KG1 (cell line): ENCODE data around the gene MIPEP.
"Not testable (repeated sequence)": the region's sequence is repeated elsewhere in the genome, so short reads cannot be mapped to it uniquely, and the experiment has no call there.

Source experiments
- DNase-seq: peaks from one replicate; lab custom pipeline; 2025; lab: John Stamatoyannopoulos, UW

Gene MIPEP

DNA sequence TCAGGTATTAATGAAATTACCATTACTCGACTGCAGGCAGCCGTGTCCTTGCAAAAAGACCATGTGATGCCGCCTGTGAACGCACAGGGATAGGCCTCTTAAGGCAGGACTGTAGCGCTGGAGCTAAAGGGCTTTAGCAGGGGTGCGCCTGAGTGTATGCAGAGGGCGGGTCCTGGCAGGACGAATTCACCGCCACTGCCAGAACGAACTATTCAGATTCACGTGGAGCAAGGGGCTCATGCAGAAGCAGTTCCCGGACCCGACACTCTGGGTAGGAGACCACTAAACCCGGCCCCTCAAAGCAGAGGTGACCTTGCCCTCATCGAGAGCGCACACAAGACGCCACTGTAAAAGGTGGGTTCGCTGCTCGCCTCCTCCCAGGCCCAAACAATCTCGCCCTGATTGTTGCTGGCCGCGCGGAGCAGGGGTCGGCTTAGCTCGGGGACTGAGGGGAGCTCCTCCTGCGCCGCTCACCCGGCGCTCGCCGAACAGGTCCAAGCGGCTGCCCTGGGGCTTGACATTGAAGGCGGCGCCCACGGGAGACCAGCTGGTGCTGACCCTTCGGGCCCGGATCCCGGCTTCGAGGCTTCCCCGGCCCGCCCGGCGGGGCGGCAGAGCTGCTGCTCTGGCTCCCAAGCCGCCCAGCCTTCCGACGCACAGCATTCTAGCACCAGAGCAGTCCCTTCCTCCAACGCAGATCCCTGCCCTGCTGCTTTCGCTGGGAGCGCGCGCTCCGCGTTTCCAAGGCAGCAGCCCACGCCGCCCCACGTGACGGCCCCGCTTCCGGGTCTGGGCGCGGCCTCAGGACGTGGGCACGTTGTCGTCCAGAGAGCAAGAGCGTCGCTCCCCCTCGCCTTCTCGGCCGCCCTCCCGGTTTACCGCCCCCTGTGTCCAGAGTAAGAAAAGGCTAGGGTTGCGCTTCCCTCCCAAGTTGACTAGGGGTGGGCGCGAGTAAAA lies at the start of gene MIPEP:
MIPEP (minus strand) TSS at position 743 of the 957 bp plus-strand sequence; CDS start at position 663, 80 bp downstream.
- DNase-seq, result peak; percentile 80

DNA sequence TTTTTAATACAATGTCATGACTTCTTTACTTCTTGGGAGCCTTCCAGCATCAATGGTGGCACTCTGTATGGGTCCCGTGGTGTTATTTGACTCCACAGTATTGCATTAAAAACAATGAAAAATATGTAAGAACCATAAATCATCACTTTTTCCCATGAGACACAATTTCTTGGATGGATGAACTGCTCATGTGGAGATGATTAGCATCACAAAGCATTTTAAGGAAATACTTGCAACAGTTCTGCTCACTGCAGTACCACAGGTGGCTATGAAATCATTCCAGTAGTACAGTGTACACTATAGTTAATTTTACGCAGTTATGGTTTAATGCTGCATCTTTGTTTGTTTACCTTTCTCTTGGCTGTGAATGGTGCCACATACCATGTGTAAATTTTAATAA lies 45.3 kb upstream of the MIPEP start:
- DNase-seq, result no peak

DNA sequence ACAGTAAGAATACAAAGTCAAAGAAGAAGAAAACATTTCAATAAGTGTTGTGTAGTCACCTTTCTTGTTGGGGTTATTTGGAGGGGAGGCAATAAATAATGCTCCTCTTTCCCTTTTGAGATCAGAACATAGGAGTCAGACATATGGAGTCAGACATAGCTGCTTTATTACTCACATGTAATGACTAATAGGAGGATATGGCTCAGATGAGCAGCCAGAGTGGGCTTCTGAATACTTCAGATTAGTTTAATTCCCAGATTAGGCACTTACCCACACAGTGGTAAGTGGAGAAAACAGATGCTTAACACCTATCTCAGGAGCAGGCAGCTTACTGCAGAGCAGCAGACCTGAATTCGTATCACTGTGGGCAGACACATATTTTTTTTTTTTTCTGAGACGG lies 39.8 kb upstream of the MIPEP start:
- DNase-seq, result no peak

DNA sequence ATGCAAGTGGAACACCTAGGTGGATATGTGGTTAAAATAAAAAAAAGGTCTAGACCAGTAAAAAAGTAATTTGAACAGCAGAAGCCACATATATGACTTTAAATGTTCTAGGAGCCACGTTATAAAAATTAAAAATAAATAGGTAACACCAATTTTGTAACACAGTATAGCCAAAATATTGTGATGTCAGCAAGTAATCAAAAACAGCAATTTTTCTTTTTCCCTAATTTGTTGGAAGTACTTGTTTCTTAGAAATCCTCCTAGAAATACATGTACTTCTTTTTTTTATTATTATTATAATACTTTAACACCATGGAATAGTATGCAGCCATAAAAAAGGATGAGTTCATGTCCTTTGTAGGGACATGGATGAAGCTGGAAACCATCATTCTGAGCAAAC lies 33.8 kb upstream of the MIPEP start:
- no peak for DNase-seq

DNA sequence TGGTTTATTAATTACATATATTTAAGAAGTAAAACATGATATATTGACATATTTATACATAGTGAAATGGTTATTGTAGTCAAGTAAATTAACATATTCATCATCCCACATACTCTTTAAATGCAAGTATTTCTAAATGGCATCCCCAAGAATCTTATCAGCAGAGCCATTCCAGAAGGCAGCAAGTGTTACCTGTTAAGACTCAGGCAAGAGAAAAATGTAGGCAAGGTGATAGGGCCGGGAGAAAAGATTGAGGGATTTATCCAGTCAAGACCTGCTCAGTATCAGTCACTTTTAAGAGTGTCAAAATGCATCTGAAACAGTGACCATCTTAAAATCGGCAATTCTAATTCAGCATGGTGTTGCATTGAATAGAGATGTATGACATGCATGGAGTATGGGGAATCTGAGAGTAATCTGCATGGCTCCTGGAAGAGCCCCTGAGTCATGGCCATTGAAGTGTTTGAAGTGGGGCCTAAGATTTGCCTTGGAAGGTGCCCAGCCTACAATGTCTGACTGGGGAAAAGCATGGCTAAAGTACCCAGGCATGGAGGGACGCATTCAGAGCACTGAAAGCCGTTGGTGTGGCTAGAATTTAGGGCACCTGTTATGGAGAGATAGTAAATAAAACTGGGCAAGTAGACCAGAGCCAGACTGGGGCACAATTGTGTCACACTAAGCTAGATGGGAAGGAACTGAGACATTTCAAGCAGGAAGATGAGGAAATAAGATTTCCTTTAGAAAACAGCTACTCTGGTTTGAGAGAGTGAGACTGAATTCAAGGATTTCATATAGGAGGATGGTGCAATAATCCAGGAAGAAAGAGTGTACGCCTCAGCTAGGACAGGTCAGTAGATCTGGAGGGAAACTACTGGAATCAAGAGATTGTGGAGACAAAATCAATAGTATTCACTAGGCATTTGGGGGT lies 33.1 kb upstream of the MIPEP start:
- no peak for DNase-seq

DNA sequence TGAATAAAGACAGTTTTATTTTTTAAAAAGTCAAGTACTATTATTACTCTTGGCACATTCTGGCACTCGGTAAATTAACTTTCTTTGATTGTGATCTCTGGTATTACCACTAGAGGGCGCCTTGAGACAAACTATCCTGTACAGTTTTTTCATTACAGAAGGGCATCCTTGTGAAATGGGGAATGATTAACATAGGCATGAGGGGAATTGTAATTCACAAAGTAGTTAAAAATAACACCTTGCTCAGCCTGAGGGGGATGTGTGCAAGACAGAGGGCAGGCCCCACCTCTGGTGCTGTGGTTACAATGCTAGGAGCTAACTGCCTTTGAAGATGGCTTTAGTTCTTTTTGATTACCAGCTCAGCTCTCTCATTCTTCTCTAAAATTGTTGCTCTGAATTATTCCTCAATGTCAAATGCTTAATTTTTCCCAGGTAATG lies 32.3 kb upstream of the MIPEP start:
- peak; percentile 30 for DNase-seq

DNA sequence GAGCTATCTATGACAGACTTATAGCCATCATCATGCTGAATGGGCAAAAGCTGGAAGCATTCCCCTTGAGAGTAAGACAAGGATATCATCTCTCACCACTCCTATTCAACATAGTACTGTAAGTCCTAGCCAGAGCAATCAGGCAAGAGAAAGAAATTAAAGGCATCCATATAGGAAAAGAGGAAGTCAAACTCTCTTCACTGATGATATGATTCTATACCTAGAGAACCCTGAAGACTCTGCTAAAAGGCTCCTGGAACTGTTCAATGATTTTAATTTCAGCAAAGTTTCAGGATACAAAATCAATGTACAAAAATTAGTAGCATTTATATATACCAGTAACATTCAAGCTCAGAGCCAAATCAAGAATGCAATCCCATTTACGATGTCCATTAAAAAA lies 29.8 kb upstream of the MIPEP start:
- DNase-seq, result no peak

DNA sequence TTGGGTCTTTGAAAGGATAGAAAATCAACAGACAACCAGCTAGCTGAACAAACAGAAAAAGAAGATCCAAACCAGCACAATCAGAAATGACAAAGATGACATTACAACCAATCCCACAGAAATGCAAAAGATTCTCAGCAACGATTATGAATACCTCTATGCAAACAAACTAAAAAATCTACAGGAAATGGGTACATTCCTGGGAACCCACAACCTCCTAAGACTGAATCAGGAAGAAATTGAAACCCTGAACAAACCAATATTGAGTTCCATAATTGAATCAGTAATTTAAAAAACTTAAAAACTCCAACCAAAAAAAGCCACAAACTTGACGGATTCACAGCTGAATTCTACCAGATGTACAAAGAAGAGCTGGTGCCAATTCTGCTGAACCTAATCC lies 29.0 kb upstream of the MIPEP start:
- DNase-seq, result no peak

DNA sequence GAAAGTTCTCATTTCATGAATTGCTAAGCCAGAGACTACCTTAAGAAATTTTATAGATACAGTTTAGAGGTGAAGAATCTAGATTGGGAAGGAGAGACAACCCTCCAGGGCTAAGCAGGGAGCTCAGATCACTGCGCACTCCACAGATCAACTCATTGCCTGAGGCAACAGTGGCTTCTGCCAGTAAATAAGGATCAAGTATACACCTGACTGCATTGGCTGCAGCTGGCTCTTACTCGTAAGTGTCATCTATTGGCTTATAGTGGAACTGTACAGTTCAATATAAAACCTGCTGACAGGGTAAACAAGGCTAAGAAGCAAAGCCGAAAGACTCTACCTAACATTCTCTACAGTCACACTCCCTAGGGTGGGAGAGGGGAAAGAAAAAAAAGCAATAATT lies 26.1 kb upstream of the MIPEP start:
- no peak for DNase-seq

DNA sequence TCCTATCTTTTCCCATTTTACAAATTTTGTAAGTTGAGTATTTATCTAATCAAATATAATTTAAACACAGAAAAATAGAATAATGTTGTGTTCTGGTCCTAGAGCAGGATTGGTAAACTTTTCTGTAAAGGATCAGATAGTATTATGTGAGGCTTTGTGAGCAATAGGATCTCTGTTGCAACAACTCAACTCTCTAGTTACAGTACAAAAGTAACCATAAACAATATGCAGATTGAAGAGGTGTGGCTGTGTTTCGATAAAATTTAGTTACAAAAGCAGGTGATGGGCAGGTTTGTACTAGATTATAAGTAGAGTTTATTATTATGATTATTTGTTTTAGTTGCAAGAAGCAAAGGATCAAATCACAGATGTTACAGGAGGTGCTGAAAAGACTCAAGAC lies 23.3 kb upstream of the MIPEP start:
- no peak for DNase-seq

DNA sequence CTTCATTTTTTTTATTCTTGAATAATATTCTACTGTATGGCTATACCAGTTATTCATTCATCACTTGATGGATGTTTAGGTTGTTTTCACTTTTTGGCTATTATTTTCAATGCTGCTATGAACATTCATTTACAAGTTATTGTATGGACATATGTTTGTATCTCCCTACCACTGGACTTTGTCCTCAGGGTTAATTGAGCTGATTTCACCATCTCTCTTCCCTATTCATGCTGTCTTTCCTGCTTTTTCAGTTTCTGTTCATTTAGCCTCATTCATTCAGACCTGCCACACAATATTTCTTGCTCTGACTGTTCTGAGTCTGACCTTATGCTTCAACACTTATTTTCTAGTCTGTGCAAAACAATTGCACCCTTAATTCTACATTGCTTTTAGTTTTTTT lies 20.4 kb upstream of the MIPEP start:
- DNase-seq, result no peak

DNA sequence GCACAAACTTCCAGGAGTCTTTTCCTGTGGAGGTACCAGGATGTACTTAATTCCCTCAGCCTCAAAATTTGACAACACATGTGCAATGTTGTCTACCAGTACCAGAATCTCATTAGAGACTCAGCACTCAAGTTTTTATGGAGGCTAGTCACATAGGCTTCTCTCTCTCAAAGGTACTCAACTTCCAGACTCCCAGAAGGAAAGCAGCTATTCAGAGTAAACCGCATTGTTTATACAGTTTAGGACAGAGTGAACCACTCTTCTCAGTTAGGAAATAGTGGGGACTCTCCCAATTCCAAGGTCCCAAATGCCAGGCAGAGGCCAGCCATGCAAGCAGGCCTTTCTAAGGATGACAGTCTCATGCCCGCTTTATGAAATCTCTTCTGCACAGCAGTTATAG lies 16.6 kb upstream of the MIPEP start:
- DNase-seq, result no peak

DNA sequence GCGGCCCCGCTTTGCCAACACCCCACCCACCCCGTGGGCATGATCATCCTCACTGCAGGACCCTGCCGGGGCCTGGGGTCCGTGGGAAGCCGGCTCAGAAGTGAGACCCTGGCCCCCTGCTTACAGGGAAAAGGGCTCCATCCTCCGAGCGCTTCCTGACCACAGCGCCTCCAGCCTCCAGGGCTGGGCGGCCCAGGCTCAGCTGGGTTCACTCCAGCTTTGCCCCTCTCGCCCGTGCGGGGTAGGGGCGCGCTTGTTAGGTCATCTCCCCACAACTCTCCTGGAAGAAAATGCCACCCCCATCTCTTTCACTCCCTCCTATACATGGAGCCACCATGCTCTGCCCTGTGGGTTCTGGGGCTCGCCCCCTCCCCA lies 14.7 kb upstream of the MIPEP start:
- no peak for DNase-seq

DNA sequence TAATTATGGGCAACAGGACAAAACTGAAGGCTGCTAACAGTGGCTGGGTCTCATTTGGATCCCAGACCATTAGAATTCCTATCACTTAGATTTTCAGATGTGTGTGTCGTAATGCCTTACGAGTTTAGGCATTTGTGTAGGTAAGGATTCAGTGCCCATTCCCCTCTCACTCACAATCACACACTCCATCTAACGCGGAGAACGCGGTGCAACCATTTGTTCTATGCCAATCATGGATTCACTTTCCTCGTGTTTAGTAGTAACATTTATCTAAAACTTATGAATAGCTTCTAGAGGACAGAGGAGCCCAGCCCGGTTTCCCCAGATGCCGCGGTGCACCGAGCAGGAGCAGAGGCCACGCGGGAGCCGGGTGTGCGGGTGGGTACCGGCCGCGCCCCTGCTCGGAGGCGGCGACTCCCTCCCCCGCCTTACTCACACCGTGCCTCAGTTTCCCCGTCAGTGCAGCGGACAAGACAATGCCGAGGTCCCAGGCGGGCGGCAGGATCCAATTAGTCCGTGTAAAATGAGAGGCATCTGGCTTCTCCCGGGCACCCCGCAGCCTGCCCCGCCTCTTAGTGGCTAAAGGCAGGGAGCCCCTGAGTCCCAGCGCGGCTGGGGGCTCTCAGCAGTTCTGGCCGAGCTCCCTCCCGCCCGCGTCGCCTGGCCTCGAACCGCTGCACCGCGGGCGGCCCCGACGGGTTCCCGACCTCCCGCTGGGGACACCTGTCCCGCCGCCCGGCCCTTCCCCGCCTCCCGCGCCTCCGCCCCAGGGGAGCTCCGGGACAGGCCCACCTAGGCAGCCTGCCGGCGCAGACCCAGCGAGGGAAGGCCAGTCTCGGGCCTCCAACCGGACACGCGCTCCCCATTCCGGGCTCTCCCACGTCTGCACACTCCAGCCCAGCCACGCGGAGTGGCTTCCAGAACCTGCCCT lies 14.0 kb upstream of the MIPEP start:
- no peak for DNase-seq

DNA sequence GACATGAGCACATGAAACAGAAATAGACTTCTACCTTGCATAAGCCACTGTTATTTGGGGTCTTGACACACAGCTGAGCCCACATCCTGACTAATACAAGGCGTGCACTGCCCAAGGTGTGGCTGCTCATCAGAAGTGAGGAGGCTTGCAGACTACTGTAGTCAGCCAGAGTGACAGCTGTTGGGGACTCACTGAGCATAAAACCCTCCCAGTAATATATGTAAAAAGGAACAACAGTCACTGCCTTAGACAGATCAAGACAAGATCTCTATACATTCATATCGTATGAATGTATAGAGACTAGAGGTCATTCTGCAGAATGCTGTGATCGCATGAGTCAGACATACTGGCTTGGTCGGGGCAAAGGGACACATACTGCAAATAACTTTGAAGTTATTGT lies 12.2 kb upstream of the MIPEP start:
- no peak for DNase-seq

DNA sequence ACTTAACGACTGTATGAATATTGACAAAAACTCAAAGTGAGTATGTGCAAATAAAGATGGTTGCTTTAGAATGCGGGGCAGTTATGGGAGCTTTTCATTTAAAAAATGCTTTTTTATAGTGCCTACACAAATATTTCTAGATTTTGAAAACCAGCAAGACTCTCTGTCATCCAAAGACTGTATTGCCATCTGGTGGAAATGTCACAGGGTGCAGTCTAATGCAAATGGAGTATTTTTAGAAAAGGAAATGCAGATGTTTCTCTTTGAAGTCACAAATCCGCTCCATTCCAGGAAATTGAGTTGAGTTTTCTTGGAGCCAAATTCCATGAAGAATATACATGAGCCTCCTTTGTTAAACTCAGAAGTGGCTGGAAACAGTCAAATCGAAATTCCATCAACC lies 10.4 kb upstream of the MIPEP start:
- no peak for DNase-seq

DNA sequence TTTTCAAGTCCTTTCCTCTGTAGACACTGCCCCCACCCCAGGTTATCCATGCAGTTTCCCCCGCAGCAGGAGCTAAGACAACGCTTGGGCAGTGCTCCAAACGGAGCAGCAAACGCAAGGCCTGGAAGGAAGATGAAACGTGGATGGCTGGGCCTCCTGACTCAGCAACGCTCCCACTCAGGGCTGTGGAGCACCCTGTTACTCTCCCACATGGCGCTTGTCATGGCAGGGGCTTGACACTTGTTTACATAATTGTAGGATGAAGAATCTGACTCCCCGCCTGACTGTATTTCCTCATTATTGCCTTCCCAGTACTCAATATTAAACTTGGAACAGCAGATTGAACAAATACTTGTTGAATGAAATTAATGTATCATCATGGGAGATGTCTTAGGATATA lies 8.9 kb upstream of the MIPEP start:
- no peak for DNase-seq

DNA sequence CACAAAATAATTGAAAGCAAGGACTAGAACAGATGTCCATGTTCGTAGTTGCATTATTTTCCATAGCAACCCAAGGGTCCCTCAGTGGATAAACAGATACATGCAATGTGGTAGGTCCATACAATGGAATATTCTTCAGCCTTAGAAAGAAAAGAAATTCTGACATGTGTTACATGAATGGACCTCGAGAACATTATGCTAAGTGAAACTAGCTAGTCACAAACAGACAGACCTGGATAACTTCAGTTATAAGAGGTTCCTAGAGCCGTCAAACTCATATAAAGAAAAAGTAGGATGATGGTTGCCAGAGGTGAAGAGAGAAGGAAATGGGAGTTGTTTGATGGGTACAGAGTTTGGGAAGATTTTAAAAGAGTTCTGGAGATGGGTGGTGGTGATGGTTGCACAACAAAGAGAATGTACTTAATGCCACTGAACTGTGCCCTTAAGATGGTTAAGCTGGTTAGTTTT lies 8.3 kb upstream of the MIPEP start, which contains the start of gene C1QTNF9B:
C1QTNF9B (minus strand) TSS at position 51 of the 468 bp plus-strand sequence.
- not testable (repeated sequence) for DNase-seq

DNA sequence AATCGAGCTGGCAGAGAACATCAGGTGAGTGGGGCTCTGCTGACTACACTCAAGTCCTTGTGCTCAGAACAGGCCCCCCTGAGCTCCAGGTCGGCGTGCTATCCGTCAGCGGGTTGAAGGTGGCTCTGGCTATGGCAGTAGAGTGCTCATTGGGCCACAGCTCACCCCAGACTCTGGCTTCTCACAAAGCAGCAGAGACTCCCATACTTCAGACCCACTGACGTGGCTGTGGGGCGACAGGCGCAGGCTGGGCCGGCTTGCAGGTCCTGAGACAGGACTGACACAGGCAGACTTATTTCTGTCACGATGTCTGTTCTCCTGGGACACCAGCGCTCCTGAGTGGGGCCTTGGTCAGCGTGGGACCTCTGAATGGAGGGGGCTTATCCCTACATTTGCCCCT lies 5.5 kb upstream of the MIPEP start:
- not testable (repeated sequence) for DNase-seq

DNA sequence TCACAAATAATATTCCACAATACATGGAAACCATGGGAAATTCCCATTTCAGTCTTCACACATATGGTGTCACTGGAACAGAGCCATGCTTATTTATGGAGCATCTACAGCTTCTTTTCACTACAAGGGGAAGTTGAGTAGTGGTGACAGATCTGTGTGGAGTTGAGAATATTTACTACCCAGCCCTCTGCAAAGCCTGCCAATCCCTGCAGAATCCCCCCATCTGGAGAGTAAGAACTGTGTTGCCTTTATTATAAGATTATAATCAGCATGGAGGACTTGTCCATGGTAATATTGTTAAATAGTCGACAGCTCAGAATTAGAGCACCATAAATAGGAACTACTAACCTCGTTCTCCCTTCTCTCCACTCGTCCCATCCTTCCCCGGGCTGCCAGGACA lies 4.6 kb upstream of the MIPEP start:
- not testable (repeated sequence) for DNase-seq
